Liver (tissue), 9 donors: Measurements from ENCODE around the gene VRTN. TPM values are rescaled to one million over a fixed set of nuclear protein-coding genes. Genes with fewer than 3 reads are reported as not detected.

ENCODE experiments used
- DNase-seq: peaks from one replicate; pipeline ENCODE4 v3.0.0-alpha.2; 2017; ENCODE audit warnings: low spot score
- H3K27ac ChIP-seq, 2 donors: one replicate each; pipeline ENCODE4 v1.7.0; 2013; ENCODE audit warnings: inconsistent platforms in 2 of 2, low read length in 2 of 2, control low read depth in 1 of 2, low read depth in 1 of 2, mild to moderate bottlenecking in 1 of 2
- H3K27me3 ChIP-seq, 4 donors: one replicate each; pipeline versions ENCODE4 v1.6.1 to v1.7.0; 2013; ENCODE audit warnings: low read length in 3 of 4, inconsistent platforms in 1 of 4, mild to moderate bottlenecking in 1 of 4, moderate library complexity in 1 of 4; ENCODE audit not compliant: control insufficient read depth in 4 of 4, insufficient read depth in 4 of 4
- H3K36me3 ChIP-seq, 4 donors: one replicate each; pipeline versions ENCODE4 v1.6.1 to v1.7.0; 2013; ENCODE audit warnings: low read length in 3 of 4, mild to moderate bottlenecking in 3 of 4, low read depth in 1 of 4, moderate library complexity in 1 of 4; ENCODE audit not compliant: control insufficient read depth in 4 of 4, insufficient read depth in 3 of 4
- H3K4me1 ChIP-seq, 4 donors: one replicate each; pipeline versions ENCODE4 v1.6.1 to v1.7.0; 2013; ENCODE audit warnings: low read length in 3 of 4, mild to moderate bottlenecking in 3 of 4, moderate library complexity in 1 of 4; ENCODE audit not compliant: control insufficient read depth in 4 of 4, insufficient read depth in 4 of 4
- H3K4me3 ChIP-seq, 3 donors: one replicate each; pipeline versions ENCODE4 v1.6.1 to v1.7.0; 2013; ENCODE audit warnings: low read length in 3 of 3, control low read depth in 1 of 3, low read depth in 1 of 3, mild to moderate bottlenecking in 1 of 3
- H3K9ac ChIP-seq, 2 donors: one replicate each; pipeline ENCODE4 v1.7.0; 2013; ENCODE audit warnings: low read length in 2 of 2, mild to moderate bottlenecking in 2 of 2, moderate library complexity in 2 of 2, control low read depth in 1 of 2, low read depth in 1 of 2
- H3K9me3 ChIP-seq, 4 donors: one replicate each; pipeline versions ENCODE4 v1.6.1 to v1.7.0; 2013; ENCODE audit warnings: low read length in 3 of 4; ENCODE audit not compliant: control insufficient read depth in 4 of 4
- EGR1 ChIP-seq, 2 donors: IDR thresholded peaks; 2 replicates each; pipeline ENCODE4 v1.6.1; 2016 to 2018; ENCODE audit warnings: antibody characterized with exemption in 2 of 2, low read depth in 2 of 2
- FOXA1 ChIP-seq: IDR thresholded peaks from 2 replicates; pipeline ENCODE4 v1.6.1; 2016; ENCODE audit warnings: antibody characterized with exemption
- FOXA2 ChIP-seq: IDR thresholded peaks from 2 replicates; pipeline ENCODE4 v1.6.1; 2016; ENCODE audit warnings: antibody characterized with exemption
- GABPA ChIP-seq, 2 donors: IDR thresholded peaks in 1 of 2; conservative IDR thresholded peaks in 1 of 2; 2 replicates each; pipeline ENCODE4 v1.6.1; 2016; ENCODE audit warnings: antibody characterized with exemption in 2 of 2, mild to moderate bottlenecking in 1 of 2, moderate library complexity in 1 of 2
- HNF4A ChIP-seq, 2 donors: conservative IDR thresholded peaks; 2 replicates each; pipeline ENCODE4 v1.6.1; 2016; ENCODE audit warnings: antibody characterized with exemption in 2 of 2, mild to moderate bottlenecking in 2 of 2
- HNF4G ChIP-seq: IDR thresholded peaks from 2 replicates; pipeline ENCODE4 v1.6.1; 2016; ENCODE audit warnings: antibody characterized with exemption
- JUND ChIP-seq, 2 donors: IDR thresholded peaks; 2 replicates each; pipeline ENCODE4 v1.6.1; 2016; ENCODE audit warnings: antibody characterized with exemption in 2 of 2
- RAD21 ChIP-seq, 2 donors: IDR thresholded peaks; 2 replicates each; pipeline ENCODE4 v1.6.1; 2016; ENCODE audit warnings: antibody characterized with exemption in 2 of 2, mild to moderate bottlenecking in 2 of 2
- RXRA ChIP-seq, 2 donors: IDR thresholded peaks; 2 replicates each; pipeline ENCODE4 v1.6.1; 2017 to 2018; ENCODE audit warnings: antibody characterized with exemption in 2 of 2, mild to moderate bottlenecking in 1 of 2
- SP1 ChIP-seq: IDR thresholded peaks from 2 replicates; pipeline ENCODE4 v1.6.1; 2018; ENCODE audit warnings: antibody characterized with exemption, mild to moderate bottlenecking
- TAF1 ChIP-seq: conservative IDR thresholded peaks from 2 replicates; pipeline ENCODE4 v1.6.1; 2016; ENCODE audit warnings: antibody characterized with exemption, mild to moderate bottlenecking
- YY1 ChIP-seq: IDR thresholded peaks from 2 replicates; pipeline ENCODE4 v1.6.1; 2016; ENCODE audit warnings: antibody characterized with exemption, mild to moderate bottlenecking
- WGBS: extraction: QIAGEN DNeasy Blood & Tissue Kit; methylation state at CpG from one replicate; pipeline ENCODE4 v1.1.7; 2013; 5-methylcytosine and 5-hydroxymethylcytosine counted together
- polyA plus RNA-seq, 2 donors: library from polyadenylated mRNA; stranded (reverse) in 1 of 2; unstranded in 1 of 2; fragments of 200-250 nt in 1 of 2; fragments of >200 nt in 1 of 2; fragmentation: Nextera tagmentation in 1 of 2; extraction: Ambion mirVana in 1 of 2; gene quantifications; one replicate each; pipeline versions ENCODE4 v1.2.1 to v1.2.3, GENCODE V29; 2013 to 2015
- total RNA-seq, 2 donors: library from RNA; depleted of rRNA; stranded (reverse); fragments of >200 nt; gene quantifications; one replicate each; pipeline ENCODE4 v1.2.3, GENCODE V29; 2014
- TF ChIP-seq, protein P1 (sequence below): IDR thresholded peaks from 2 replicates; pipeline ENCODE4 v1.6.1; 2016; ENCODE audit warnings: antibody characterized with exemption, mild to moderate bottlenecking
- donor health status: healthy.
- donor health status: healthy.
- donor health status: healthy.
- donor health status: healthy.
- donor health status: healthy.

The VRTN gene
- total and polyA plus RNA-seq, 4 donors = not detected

DNA sequence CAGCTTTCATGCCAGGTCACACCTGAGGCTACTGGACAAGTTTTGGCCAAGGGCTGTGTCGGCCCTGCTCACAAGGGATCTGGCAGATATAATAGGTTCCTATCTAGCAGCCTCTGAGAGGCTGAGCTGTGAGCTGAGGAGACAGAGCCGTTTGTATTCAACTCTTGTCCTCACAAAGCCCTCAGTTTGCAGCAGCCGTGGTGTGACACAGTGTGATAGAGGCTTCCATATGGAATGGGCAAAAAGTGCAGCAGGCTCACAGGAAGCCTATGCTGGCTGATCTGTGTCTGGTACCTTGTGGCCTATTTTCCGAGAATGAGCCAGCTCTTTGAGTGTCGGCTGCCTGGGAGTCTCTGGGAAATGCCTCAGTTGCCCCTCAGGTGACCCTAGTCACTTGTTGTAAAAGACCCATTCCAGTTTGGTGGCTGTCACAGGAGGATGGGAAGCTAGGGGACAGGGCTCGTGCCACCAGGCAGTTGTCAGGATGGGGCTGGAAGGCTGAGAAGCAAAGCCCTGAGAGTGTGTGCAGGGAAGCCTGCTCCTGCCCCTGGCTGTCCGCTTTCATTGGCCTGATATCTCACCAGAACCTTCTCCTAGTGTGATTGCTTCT is 16.1 kb downstream of the VRTN start (continued):
- TF ChIP-seq, protein P1, sequence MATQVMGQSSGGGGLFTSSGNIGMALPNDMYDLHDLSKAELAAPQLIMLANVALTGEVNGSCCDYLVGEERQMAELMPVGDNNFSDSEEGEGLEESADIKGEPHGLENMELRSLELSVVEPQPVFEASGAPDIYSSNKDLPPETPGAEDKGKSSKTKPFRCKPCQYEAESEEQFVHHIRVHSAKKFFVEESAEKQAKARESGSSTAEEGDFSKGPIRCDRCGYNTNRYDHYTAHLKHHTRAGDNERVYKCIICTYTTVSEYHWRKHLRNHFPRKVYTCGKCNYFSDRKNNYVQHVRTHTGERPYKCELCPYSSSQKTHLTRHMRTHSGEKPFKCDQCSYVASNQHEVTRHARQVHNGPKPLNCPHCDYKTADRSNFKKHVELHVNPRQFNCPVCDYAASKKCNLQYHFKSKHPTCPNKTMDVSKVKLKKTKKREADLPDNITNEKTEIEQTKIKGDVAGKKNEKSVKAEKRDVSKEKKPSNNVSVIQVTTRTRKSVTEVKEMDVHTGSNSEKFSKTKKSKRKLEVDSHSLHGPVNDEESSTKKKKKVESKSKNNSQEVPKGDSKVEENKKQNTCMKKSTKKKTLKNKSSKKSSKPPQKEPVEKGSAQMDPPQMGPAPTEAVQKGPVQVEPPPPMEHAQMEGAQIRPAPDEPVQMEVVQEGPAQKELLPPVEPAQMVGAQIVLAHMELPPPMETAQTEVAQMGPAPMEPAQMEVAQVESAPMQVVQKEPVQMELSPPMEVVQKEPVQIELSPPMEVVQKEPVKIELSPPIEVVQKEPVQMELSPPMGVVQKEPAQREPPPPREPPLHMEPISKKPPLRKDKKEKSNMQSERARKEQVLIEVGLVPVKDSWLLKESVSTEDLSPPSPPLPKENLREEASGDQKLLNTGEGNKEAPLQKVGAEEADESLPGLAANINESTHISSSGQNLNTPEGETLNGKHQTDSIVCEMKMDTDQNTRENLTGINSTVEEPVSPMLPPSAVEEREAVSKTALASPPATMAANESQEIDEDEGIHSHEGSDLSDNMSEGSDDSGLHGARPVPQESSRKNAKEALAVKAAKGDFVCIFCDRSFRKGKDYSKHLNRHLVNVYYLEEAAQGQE = no peak
- TF ChIP-seq JUND (IDR thresholded peaks at IDR 0.05) (no peak), SP1 (no peak), HNF4G (no peak), YY1 (no peak), HNF4A (conservative IDR thresholded peaks at IDR 0.05) (no peak), FOXA2 (no peak), TAF1 (no peak)

DNA sequence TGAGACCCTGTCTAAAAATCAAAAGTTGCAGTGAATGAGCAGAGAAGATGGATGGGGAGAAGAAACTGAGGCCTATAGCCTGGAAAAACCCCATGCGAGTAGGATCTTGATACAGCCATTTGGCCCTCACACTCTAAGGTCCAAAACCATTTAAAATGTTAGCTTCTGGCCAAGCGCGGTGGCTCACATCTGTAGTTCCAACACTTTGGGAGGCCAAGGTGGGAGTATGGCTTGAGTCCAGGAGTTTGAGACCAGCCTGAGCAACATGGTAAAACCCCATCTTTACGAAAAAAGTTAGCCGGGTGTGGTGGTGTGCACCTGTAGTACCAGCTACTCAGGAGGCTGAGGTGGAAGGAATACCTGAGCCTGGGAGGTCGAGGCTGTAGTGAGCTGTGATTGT is 19.8 kb downstream of the VRTN start:
- WGBS = 94% methylated on average over 6 of the region's 6 CpGs
- Histone ChIP-seq H3K4me3 (no peak overlapping the region), H3K4me1 (no peaks in the 10 kb centered on the region), H3K27ac (no peak overlapping the region), H3K36me3 (no peaks in the 10 kb centered on the region), H3K9ac (no peak overlapping the region), H3K27me3 (no peaks in the 10 kb centered on the region), H3K9me3 (no peaks in the 10 kb centered on the region)
- no peak for DNase-seq
- TF ChIP-seq YY1 (no peak), RAD21 (IDR thresholded peaks at IDR 0.05) (no peak), FOXA1 (no peak), EGR1 (IDR thresholded peaks at IDR 0.05; ENCODE audit: low read depth in 2 of 2) (no peak), RXRA (IDR thresholded peaks at IDR 0.05) (no peak), FOXA2 (no peak)
- TF ChIP-seq, protein P1 = no peak

DNA sequence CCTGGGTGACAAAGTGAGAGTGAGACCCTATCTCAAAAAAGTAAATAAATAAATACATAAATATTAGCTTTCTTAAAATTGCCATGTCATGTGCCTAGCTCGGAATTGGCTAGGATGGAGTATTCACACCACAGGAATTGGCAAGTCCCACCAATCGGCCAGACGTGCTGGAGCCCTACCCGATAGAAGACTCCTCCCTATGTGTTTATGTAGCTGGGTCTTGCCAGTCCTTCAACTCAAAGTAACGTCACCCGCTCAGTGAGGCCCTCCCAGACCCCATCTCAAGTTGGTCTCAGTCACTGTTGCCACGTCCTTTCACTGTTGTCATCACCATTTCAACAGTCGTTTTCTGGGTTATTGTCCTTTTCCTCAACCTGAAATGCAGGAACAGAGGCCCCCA is 20.2 kb downstream of the VRTN start:
- Histone ChIP-seq H3K4me3 (no peak overlapping the region), H3K27ac (no peak overlapping the region), H3K36me3 (no peaks in the 10 kb centered on the region), H3K27me3 (no peaks in the 10 kb centered on the region), H3K4me1 (no peaks in the 10 kb centered on the region), H3K9me3 (no peaks in the 10 kb centered on the region), H3K9ac (no peak overlapping the region)
- no peak for DNase-seq
- WGBS = 85% methylated on average over 8 of the region's 8 CpGs
- TF ChIP-seq HNF4G (no peak), GABPA (IDR thresholded peaks at IDR 0.05 in 1 of 2, conservative IDR thresholded peaks at IDR 0.05 in 1 of 2) (no peak)
